ENCODE measurements around the gene PLAAT4. TPM values are rescaled to one million over a fixed set of nuclear protein-coding genes. Genes with fewer than 3 reads are reported as not detected.

PLAAT4 gene
- total RNA-seq, 1 experiment from 2014 or later = 0.52 TPM

- H3K4me2 ChIP-seq (ENCODE audit: low read length) = no peak overlapping the region
- no peaks in the 10 kb centered on the region for H3K9me2 ChIP-seq (ENCODE audit: insufficient read depth)
- H3K4me3 ChIP-seq (replicated peaks in 1 of 2; ENCODE audit: low read depth in 1 of 2, low read length in 2 of 2) = no peak overlapping the region
- TF ChIP-seq CBX3 (IDR thresholded peaks at IDR 0.05; ENCODE audit: low read depth) (no peak), YY1 (IDR thresholded peaks at IDR 0.05; ENCODE audit: extremely low read depth, insufficient replicate concordance, low read depth, low read length) (no peak), JUND (IDR thresholded peaks at IDR 0.05) (no peak), POLR2A (IDR thresholded peaks at IDR 0.05; ENCODE audit: borderline replicate concordance, extremely low read depth, insufficient read depth, insufficient read length) (no peak), SRF (IDR thresholded peaks at IDR 0.05; ENCODE audit: low read depth) (no peak), CEBPB (IDR thresholded peaks at IDR 0.05; ENCODE audit: low read depth) (no peak), ELF1 (IDR thresholded peaks at IDR 0.05; ENCODE audit: borderline replicate concordance, low read depth) (no peak), POLR2AphosphoS5 (IDR thresholded peaks at IDR 0.05; ENCODE audit: low read depth, low read length) (no peak), FOSL1 (IDR thresholded peaks at IDR 0.05; ENCODE audit: low read depth) (no peak), SP1 (IDR thresholded peaks at IDR 0.05; ENCODE audit: low read depth) (no peak), RAD21 (IDR thresholded peaks at IDR 0.05; ENCODE audit: low read depth) (no peak)
- TF ChIP-seq, protein P1, sequence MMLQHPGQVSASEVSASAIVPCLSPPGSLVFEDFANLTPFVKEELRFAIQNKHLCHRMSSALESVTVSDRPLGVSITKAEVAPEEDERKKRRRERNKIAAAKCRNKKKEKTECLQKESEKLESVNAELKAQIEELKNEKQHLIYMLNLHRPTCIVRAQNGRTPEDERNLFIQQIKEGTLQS (IDR thresholded peaks at IDR 0.05) = no peak
- H4K20me1 ChIP-seq (ENCODE audit: insufficient read depth) = no peaks in the 10 kb centered on the region
- H3K9me3 ChIP-seq (ENCODE audit: control insufficient read depth in 1 of 2, insufficient read depth in 1 of 2, low read depth in 1 of 2, low read length in 2 of 2) = peaks cover 10 to 15% of the 10 kb centered on the region in 2 experiments; a peak in 3 of 4 replicates
- POLR2A ChIA-PET = no interaction called here
- no peak overlapping the region for H2AFZ ChIP-seq (ENCODE audit: low read depth, low read length, poor library complexity, severe bottlenecking)
- no peak overlapping the region for H3K27ac ChIP-seq (ENCODE audit: low read depth, low read length)
- no TSS peak for BruUV-seq (replicated peaks)
- no peak for DNase-seq (ENCODE audit: low read depth, low spot score)
- ATAC-seq = no peak
- CTCF ChIA-PET = no interaction called here
- RAD21 ChIA-PET (ENCODE audit: low non-redundant PET in 1 of 2, low total read pairs in 2 of 2, uncharacterized antibody in 2 of 2, unreplicated experiment in 2 of 2) = no interaction called here
- H3K4me1 ChIP-seq (ENCODE audit: control insufficient read depth in 1 of 2, insufficient read depth in 2 of 2, low read length in 2 of 2) = no peaks in the 10 kb centered on the region
- intact Hi-C loops (cut with micrococcal nuclease) = loop anchor here (10.0 kb wide), 1 partner anchor 1214 kb away; no protein-coding TSS in a partner anchor
- H3K9ac ChIP-seq (ENCODE audit: low read length) = no peak overlapping the region
- H3K36me3 ChIP-seq (ENCODE audit: control insufficient read depth in 1 of 2, insufficient read depth in 2 of 2, low read length in 2 of 2) = no peaks in the 10 kb centered on the region
- H3K27me3 ChIP-seq (ENCODE audit: insufficient read depth, low read length) = no peaks in the 10 kb centered on the region
- H3K79me2 ChIP-seq (ENCODE audit: insufficient read depth, low read length) = no peaks in the 10 kb centered on the region
Observed at GRCh38 chr11:63501236-63501635, 35.4 kb upstream of the PLAAT4 start.

GRCh38 chr11:63502252-63502820 is 34.3 kb upstream of the PLAAT4 start:
- ChIA-PET RAD21 (ENCODE audit: low non-redundant PET in 1 of 2, low total read pairs in 2 of 2, uncharacterized antibody in 2 of 2, unreplicated experiment in 2 of 2) (no interaction called here), CTCF (no interaction called here), POLR2A (no interaction called here)
- H4K20me1 ChIP-seq (ENCODE audit: insufficient read depth) = no peaks in the 10 kb centered on the region
- no peaks in the 10 kb centered on the region for H3K9me2 ChIP-seq (ENCODE audit: insufficient read depth)
- H3K9ac ChIP-seq (ENCODE audit: low read length) = no peak overlapping the region
- DNase-seq (ENCODE audit: low read depth, low spot score) (no peak), ATAC-seq (no peak)
- H3K9me3 ChIP-seq (ENCODE audit: control insufficient read depth in 1 of 2, insufficient read depth in 1 of 2, low read depth in 1 of 2, low read length in 2 of 2) = peaks cover 10 to 15% of the 10 kb centered on the region in 2 experiments; a peak in 3 of 4 replicates
- no peak overlapping the region for H3K4me2 ChIP-seq (ENCODE audit: low read length)
- no TSS peak for BruUV-seq (replicated peaks)
- H3K36me3 ChIP-seq (ENCODE audit: control insufficient read depth in 1 of 2, insufficient read depth in 2 of 2, low read length in 2 of 2) = no peaks in the 10 kb centered on the region
- no peak overlapping the region for H3K27ac ChIP-seq (ENCODE audit: low read depth, low read length)
- no peaks in the 10 kb centered on the region for H3K27me3 ChIP-seq (ENCODE audit: insufficient read depth, low read length)
- no peak for TF ChIP-seq SIN3A (IDR thresholded peaks at IDR 0.05; ENCODE audit: low read depth)
- TF ChIP-seq RAD21 (IDR thresholded peaks at IDR 0.05; ENCODE audit: low read depth) = no peak
- intact Hi-C loops (cut with micrococcal nuclease) = loop anchor here (10.0 kb wide), 1 partner anchor 1212 kb away; no protein-coding TSS in a partner anchor
- no peaks in the 10 kb centered on the region for H3K4me1 ChIP-seq (ENCODE audit: control insufficient read depth in 1 of 2, insufficient read depth in 2 of 2, low read length in 2 of 2)
- no peak overlapping the region for H2AFZ ChIP-seq (ENCODE audit: low read depth, low read length, poor library complexity, severe bottlenecking)
- no peaks in the 10 kb centered on the region for H3K79me2 ChIP-seq (ENCODE audit: insufficient read depth, low read length)
- H3K4me3 ChIP-seq (replicated peaks in 1 of 2; ENCODE audit: low read depth in 1 of 2, low read length in 2 of 2) = no peak overlapping the region
